HS-27A (cell line): ENCODE data around the gene ATXN1.
A peak's percentile ranks its signal among the peaks of the same experiment; 100 is the strongest.

Experiments used
- DNase-seq: peaks from one replicate; pipeline ENCODE4 v3.0.0-alpha.2; 2012; ENCODE audit warnings: low read depth, missing footprints

The ATXN1 gene

DNA sequence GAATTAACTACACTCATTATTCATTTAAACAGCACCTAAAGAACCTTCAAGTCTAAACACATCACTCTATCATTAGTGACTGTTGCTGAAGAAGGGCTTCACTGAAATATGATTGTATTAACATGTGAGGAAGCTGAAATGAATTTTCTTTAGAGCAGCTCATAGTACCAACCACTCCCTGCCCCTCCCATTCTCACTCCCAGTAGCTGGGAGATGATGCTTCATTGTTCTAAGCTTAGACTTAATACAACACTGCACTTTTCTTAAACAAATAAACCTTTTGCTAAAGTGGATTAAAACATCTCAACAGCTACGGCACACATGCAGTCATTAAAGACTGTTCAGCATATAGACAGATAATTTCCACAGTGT lies 63.1 kb downstream of the ATXN1 start:
- DNase-seq: no peak

DNA sequence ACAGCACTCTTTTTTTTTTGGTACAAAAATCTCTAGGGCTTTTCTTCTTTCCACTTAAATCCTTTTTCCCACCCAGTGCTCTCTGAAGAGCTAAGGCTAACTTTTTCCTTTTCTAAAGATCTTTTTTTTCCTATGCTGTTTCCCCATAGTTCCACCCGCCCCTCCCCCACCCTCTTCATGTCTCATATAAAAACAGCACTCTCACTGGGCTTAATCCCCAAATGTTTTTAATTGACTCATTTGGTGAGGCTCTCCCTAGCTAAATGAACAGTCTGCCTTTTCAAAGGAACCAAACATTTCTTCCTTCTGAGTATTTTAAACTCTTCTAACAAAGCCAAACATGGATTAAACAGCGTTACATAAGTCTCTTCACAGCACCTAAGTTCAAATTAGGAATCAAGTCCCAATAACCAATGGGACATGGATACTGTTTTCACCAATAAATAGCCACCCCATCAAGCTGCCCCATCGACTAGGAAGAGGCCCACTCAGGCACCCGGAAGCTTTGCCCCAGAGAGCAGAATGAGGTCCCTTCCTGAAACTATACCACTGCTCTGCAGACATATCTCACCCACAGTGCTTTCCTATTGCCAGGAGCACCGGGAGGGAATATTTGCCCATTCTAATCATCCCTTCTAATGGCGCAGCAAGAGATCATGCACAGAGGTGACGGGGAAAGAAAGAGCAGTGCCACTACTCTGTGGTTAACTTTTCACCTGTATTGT lies 63.7 kb downstream of the ATXN1 start:
- DNase-seq: no peak

DNA sequence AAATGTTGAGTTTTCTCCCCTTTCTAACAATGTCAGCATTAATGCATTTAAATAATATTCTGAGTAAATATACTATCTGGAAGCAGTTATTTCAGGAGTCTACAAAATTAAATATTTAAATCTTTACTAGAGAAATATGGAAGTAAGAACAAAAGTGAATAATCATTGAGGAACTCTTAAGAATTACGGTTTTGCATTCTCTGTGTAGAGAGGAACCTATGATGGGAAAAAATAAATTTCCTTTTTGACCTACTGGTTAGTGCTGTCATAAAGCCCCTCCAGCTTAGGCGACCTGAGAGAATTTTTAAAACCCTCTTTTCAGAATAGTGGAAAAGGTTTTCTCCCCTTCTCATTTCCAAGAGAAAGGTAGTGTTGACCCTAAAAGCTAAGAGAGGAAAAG lies 64.8 kb downstream of the ATXN1 start:
- no peak for DNase-seq

DNA sequence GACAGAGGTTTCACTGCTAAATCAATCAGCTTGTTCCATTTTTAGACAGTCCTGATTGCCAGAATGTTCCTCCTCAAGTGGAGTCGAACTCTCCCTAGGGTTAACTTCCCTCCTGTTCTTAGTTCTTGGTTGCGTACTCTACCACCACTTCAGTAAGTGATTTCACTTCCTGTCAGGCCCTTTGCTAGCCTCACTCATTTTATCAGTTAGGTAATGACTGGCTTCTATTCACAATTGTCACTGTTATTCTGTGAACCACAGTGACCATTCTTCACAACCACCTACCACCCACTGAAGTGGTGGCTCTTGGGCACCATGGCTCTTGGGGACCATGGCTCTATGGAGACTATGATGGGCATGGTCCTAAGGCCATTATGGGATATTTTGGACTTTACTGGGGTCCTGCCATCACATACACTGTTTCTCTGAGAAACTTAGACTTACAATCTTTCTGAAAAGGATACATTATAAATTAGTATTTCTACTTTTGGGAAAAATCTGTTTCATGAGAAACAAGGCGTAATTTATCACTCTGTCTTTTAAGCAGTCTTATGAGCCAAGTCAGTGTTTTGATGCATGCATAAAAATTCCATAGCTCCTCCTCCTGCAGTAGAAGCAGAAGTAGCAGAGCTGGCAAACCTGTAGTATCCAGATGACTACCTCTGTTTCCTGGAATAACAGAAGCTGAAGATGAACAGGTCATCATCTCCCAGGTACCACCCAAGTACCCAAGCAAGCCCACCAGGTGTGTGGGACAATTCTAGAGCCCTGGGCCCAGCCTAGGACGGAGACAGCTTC lies 66.3 kb downstream of the ATXN1 start:
- DNase-seq: no peak

DNA sequence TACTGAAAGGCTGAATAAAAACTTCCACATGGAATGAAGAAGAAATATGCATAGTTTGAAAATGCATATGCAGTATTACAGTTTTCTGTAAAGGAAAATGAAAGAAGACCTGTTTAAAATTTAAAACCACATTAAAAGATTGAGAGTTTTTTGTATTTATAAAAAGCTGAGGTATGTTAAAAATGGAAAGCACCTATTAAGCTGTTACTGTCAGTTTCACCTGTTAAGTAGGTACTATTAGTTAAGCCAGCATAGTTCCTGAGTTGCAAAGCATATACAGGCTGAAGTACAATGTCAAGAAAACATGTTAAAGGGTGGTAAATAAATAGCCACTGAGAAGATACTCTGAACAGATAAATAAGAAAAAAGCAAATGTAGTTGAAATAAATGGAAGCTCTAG lies 69.9 kb downstream of the ATXN1 start:
- no peak for DNase-seq

DNA sequence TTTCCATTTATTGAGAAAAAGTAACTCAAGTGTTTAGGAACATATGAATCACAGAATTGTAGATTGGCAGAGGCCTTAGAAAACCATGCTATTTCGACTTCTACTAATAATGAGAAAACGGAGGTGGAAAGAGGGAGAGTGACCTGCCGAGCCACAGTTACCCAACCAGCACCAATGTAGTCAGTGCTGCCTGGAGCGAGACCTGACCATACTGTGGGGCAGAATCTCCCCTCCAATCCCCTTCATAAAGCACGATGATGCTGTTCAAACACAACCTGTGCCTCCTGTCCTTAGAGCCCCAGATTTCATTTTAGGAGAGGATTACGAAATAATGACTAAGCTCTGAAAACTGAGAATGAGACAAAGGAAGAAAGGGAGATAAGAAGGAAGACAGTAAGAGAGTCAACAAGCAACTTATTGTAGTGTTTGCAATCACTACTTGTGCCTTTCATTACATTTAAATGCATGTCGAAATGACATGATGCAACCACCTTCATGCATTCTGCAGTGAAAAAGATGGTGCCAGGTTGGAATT lies 70.6 kb downstream of the ATXN1 start:
- no peak for DNase-seq

DNA sequence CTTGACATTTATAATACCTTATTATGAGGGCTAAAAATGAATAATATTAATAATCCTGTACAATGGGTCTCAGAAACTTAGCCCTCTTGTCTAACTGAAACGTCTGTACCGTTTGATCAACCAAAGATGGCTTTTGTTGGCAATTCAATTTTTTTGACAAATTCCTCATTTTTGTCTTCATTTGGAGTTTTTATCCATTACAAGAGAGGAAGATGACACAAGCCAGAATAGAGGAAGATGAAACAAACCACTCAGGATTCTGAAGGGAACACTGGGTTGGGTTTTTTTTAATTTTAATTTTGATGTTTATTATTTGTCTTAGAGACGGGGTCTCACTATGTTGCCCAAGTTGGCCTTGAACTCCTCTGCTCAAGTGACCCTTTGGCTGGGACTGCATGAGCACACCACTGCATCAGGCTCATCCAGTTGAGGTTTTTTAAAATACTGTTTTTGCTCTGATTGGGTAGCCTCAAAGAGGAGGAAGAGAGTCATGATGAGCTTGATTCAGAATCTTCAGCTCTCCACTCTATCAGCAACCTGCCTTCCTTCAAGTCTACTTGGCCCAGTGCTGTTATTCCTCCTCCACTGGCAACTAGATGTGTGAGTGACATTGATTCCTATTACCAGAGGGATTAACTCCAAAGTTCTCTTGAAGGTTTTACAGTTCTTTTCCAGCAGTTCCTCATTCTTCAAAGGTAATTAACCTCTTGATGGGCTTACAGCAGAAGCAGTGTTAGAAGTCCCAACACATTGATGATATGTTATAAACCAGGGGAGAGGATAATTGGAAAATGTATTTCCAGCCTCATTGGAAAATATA lies 71.3 kb downstream of the ATXN1 start:
- no peak for DNase-seq

DNA sequence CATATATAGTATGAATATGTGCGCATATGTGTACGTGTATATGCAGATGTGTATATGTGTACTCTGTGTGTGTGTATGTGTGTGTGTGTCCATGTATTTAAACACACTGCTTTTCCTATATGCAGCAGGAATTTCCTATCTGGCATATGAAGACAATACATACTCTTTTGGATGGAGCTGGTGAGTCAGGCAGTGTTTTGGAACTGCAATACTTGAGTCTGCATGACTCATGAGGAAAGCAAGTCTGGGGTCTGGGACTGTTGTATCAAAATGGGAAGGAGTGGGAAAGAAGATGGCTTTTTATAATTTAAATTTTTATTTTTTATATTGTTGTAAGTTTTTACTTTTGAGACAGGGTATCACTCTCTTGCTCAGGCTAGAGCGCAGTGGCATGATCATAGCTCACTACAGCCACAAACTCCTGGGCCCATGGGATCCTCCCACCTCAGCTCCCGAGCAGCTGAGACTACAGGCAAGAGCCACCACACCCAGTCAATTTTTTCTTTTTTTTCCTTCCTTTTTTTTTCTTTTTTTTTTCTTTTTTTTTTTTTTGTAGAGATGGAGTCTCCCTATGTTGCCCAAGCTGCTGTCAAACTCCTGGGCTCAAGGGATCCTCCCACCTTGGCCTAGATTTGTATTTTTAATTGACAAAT lies 72.2 kb downstream of the ATXN1 start:
- peak; percentile 83 for DNase-seq

DNA sequence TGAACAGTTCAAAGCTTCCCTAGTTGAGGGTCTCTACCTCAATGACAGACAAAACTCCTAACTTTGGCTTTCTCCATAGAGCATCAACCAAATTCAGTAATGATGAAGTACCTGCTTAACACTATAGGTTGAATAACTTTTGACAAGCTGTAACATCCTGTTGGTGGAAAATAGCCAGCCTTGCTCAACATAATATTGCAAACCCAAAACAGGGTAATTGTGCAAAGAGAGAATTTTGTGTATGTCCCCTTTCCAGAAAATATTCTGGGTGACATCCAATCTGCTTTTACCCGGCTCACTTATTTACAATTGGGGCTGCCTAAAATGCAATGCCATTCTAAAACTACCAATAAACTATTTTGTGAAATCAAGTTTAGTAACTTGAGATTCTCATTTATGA lies 72.8 kb downstream of the ATXN1 start:
- no peak for DNase-seq

DNA sequence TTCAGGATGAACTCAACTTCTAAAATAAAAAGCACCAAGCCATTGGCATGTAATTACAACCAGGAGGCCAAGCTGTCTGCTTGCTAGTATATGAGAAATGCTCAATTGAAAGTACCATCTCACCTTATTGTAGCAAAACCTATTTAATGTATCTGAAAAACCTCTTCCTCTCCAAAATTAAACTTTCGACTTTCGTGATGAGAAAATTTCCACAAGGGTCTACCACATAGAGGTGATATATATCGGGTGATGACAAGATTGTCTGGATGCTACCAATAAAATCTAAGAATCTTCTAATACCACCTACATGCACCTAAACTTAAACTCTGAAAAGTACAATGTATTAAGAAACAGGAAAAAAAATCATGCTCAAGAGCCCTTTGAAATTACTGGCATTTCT lies 74.2 kb downstream of the ATXN1 start:
- DNase-seq: no peak

DNA sequence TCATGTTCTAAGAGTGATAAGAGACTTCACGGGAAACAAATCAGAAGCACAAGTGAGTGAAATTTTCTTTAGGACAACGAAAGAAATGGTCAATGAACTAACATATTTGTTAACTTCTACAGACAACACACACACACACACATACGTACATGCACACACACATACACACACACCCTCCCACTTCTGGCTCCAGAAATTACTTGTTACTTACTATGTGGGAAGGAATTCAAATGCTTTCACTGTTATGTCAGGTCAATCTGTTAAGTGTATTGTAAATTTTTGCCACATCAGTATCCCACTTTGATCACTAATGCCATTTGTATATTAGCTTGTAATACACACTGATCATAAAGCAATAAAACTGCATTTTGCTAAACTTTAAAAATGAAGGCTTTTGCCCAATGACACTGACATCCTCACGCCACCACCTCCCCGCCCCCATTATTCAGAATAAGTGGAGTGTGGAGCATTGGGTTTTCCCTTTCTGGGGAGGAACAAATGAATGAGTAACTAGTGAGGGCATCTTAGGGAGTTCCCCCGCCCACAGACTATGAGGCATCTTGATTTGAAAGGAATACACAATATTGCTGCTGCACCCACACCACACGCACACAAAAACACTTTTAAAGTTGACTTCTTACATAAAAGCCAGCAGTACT lies 76.2 kb downstream of the ATXN1 start:
- no peak for DNase-seq

DNA sequence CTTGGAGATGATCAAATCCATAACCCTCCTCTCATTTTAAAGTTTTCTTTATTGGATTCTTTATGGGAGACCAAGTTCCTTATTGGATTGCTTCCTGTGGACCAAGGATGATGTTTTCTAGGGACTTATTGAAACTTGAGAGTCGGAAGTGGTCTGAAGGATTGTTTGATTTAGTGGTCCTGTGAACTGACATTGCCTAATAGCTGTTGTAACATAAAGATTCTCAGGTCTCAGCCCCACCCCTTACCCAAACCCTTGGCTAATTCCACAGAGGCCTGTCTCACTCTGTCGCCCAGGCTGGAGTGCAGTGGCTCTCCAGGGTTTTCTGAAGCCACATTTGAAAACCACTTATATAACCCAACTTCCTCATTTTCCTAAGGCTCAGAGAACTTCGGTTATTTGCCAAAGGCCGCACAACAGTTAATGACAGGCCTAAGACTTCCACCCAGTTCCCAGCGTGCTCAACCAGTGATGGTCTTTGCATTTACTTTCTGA lies 77.0 kb downstream of the ATXN1 start:
- DNase-seq: no peak

DNA sequence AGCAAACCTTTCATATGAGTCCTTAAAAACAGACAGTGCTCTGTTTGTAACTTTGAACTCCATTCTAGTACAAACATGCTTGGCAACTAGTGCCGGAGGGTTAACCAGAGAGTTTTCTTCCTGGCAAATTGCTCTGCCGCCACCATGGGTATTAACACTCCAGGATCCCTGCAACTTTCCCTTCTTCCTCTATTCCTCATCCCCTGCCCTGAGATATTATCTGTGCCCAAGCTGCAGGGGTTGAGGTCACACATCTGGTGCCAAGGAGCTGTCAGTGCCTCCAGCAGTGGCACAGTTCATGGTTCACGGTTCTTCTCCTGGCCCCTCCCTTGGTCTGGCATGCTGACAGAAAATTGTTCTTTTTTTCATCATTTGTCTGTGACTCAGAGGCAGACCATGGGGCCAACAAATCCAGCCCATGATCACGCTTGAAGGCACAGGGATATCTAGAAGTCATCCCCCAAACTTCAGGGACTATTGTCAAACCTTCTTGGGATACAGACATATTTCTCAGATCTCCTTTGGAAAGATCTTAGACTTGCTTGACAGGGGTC lies 77.5 kb downstream of the ATXN1 start:
- peak; percentile 78 for DNase-seq

DNA sequence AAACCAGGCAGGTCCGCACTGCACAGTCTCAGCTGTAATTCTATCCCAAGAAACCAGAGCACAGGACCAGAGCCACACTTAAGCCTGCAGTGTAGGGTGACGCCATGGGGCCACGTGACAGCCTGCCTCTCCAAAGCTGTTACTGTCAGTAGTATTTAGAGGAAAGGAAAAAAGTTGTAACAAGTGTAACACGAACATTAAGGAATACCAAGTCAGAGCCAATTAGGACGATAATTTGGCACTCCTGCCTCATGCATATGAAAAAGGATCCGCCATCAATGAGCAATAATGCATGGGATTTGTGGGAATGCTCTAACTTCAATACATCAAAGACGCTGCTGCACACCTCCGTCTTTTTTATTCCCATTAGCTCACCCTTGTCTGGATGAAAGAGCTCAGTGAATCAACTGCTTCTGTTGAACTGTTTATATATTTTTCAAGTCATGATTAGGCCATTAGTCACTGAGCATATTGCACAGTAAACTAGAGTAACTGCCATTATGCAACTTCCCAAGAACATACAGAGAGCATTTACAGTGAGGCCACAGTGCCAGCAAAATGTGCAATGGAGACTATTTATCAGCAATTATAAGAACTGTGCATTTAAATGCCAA lies 79.9 kb downstream of the ATXN1 start:
- peak; percentile 64 for DNase-seq

DNA sequence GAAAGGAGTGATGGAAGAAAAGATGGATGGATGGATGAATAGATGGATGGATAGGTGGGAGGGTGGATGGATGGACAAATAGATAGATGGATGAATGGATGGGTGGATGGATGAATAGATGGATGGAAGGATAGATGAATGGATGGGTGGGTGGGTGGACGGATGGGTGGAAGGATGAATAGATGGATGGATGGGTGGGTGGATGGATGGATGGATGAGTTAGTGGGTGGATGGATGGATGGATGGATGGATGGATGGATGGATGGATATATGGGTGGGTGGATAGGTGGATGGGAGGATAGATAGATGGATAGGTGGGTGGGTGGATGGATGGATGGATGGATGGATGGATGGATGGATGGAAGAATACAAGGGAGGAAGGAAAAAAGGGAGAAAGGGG lies 82.2 kb downstream of the ATXN1 start:
- DNase-seq: no peak

DNA sequence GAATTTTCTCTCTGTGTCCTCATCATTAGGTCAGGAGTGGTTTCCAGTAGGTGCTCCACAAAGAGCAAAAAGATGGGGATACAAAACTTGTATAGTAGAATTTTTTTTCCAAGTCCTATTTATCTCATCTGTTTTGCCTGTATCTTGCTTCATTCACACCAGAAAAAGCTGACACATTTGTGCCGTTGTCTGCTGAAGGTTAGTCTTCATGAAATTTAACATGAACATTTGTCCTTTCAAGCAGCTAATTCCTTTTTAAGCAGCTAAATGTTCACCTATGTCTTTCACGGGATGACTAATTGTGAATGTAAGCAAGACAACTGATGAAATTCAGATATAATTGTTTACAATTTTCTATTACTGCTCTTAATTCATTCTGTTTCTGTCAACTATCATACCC lies 83.8 kb downstream of the ATXN1 start:
- DNase-seq: no peak

DNA sequence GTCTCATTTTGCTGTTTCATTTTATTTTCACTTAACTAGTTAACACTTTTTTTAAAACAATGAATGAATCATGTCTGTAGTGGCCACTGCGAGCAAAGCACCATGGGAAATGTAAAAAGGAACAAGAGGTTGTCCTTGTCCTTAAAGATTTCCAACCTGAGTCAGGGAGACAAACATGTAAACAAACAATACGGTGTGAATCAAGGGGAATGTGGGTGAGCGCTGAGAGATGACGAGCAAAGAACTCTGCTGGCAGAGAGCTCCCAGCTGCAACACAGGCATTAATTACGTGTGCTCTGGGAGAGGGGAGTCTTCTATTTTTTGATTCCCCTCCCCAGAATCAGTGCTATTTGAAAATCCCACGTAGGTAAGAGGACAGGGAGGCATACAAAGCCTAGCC lies 84.3 kb downstream of the ATXN1 start:
- no peak for DNase-seq

DNA sequence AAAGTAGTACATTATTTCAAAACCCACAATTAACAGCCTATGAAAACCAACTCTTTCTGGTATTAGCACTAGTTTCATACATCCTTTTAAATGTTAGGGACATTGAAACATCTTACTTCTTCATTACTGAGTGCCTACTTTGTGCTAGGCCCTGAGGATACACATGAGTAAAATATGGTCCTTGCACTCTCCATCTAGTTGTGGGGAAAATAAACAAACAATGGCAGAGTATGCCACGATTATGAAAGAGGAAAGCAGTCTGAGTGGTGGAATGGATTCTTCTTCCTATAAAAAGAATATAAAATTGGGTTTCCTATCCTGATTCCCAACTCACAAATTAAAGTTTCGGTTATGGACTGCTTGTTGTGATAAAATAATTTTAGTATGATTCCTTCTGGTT lies 84.9 kb downstream of the ATXN1 start:
- DNase-seq: no peak

DNA sequence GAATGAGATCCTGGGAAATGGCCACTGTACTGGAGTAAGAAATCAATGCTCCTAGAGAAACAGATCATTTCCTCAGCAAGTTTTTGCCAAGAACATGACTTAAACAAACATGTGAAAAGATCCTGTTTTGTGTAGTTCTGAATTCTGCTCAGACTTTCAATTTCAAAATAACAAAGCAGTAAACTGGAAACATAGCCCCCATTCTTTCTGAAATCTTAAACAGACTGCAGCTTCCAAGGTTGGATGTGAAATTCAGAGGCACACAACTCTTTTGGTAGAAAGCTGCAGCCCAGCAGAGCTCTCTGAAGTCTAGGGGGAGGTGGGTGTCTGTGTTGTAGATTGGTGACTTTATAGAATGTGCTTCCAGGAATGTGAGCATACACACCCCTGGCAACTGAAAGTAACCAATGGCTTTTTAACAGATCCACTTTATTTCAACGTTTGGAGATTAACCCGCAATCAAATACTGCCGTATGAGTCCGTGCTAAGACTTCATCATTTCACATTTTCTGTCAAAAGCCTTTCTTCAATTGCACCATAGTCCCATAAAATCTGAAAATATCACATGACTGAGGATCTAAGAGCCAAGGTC lies 86.4 kb downstream of the ATXN1 start:
- no peak for DNase-seq
